IPS-18c (cell line): Measurements from ENCODE around the gene MAP2K5.

ENCODE experiments used
- H3K4me3 ChIP-seq: 2 replicates; pipeline ENCODE4 v1.7.0; 2013; ENCODE audit warnings: low read depth, mild to moderate bottlenecking, low read length, moderate library complexity; ENCODE audit not compliant: insufficient read depth
- H3K9me3 ChIP-seq: one replicate; pipeline ENCODE4 v1.6.1; 2013; ENCODE audit warnings: mild to moderate bottlenecking, low read length, moderate library complexity; ENCODE audit not compliant: control insufficient read depth, insufficient read depth

The MAP2K5 gene

DNA sequence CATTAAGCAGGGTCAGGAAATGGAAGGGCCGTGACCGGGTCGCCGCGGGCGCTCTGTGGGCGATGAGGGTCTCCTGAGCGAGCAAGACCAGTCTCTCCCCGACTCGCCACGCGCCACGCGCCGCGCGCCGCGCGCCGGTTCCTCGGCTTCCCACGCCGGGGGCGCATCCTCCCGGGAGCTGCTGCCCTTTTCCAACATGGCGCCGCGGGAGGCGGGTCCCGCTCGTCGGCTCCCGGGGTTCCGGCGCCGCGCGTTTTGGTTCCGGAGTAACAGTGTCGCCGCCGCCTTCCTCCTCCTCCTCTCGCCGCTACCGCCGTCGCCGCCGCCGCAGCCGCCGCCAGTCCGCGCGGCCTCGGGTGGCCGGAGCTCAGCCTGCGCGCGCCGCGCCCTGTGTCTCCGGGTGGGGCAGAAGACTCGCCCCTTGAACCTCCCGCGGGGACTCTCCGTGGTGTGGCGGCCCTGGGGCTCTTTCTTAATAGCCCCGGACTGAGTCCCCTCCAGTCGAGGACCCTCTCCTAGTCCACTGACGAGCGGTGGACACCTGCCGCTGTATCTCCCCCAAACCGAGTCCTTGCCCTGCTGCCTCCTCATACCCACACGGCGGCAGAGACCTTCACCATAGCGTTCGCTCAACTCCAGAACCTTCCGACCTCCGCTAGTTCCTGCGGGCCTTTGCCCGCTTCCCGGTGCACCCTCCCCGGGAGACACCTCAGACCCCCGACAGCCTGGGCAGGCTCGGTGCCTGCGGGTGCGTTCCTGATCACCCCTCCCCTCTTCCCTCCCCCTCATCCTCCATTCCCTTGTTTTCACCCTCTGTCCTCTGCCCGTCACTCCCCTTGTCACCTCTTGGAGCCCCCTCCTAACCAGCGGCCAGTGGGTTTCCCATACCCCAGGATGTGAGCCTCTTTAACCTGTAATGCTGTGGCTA lies at the start of gene MAP2K5:
TSS of gene MAP2K5 (plus strand) at position 284 of the 928 bp plus-strand sequence. CDS start at position 917, 633 bp downstream.
- H3K9me3 ChIP-seq: no peaks in the 10 kb centered on the region
- peak within 1 kb of the TSS; percentile 90 for H3K4me3 ChIP-seq

DNA sequence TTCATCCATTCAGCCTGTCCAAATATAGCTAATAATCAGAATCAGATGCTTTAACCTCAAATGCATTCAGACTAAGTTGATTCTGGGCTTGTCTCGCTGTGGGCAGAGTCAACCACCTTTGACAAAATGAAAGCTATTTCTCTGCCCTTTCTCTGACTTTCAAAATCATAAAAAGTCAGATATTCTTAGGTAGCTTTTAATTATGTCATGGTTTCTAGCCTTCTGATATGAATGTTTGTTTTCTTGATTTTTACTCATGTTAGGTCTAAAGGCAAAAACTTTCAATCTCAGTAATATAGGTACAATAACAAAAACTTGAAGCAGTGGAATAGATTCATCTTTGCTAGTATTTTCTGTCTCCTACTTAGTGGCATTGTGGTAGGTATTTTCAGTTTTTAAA lies 46.9 kb upstream of the MAP2K5 start:
- Histone ChIP-seq H3K4me3 (no peak overlapping the region), H3K9me3 (no peaks in the 10 kb centered on the region)

DNA sequence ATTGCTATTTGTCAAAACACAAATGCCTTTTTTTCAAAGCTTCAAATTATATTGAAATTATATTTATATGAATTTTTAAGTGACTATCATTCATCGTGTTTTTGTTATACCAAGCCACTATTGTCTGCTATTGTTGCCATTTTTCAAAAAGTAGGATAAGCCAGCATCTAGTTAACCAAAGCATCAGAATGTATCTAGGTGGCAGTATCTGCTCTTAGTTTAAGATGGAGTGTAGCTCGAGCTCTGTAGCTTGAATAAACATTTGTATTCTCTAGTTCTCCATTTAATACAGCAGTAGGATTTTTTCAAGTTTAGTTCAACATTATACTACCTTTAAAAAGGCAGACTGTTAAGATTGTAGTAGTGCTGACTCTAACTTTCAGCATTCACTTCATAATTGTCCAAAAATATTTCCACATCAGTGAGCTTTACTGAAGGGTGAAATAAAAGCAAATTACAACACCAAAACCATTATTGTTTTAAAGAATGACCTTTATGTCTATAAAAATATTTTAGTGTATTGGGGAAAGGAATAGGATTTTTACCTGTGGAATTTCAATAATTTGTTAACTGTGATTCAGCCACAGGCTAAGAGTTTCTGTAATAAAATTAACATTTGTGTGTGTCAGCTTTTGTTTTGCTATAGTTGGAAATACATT lies 41.2 kb upstream of the MAP2K5 start:
- H3K4me3 ChIP-seq: no peak overlapping the region
- H3K9me3 ChIP-seq: no peaks in the 10 kb centered on the region

DNA sequence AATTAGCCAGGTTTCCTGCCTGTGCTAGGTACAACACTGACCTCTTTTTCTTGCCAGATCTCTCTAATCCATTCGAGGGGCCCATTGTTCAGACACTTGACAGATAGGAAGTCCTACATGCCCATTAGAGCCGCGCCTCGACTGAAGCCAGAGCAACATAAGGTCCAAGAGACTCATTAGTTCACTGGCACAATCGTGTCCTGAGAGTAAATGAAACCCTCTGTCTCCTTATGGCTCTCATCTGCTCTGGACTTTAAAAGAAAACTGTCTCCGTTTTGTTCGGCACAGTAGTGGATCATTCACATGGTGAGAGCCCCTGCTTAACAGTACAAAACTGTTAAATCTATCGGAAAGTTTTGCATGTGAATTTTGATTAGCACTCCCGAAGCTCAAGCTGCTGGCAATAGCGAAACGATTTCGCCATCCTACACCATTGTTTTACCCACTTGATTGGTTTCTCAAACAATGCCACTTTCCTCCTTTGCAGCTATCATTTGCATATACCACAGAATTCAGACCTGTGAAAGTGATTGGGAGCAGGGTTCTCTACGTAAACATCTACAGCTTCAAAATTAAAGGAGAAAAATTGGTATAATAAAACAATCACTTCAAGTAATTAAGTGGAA lies 40.6 kb upstream of the MAP2K5 start:
- no peak overlapping the region for H3K4me3 ChIP-seq
- H3K9me3 ChIP-seq: no peaks in the 10 kb centered on the region

DNA sequence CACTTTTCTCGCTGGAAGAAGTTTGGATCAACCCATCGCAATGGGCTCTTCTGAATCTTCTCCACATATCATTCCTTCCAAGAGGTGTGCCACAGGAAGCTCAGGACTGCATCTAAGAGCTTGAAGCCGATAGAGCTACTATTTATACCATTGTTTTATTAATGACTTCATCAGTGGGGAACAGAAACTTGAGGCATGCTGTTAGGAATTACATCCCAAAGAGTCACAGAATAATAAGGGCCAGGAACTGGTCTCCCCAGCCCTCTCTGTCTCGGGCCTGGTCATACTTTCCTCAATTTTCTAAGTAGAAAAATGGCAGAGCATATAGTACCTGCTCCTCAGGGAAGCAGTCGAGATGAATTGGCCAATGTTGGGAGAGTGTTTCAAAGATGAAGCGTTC lies 38.4 kb upstream of the MAP2K5 start:
- Histone ChIP-seq H3K9me3 (no peaks in the 10 kb centered on the region), H3K4me3 (no peak overlapping the region)

DNA sequence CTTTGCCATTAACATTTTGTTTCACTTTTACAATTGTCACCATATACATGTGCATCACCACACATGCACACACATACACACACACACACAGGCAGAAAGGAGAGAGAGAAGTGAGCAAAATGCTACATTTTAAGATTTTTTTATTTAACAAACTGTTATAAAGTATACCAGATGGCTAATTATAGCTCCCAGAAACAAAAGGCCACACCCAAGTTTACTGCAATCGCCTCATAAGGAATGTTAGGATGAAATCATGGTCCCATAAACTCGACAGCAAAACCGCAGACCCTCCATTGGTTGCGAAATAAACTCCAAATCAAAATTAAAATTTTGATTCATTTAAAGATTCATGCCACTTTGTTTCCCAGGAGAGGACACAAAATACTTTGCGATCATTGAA lies 37.7 kb upstream of the MAP2K5 start:
- no peak overlapping the region for H3K4me3 ChIP-seq
- no peaks in the 10 kb centered on the region for H3K9me3 ChIP-seq

DNA sequence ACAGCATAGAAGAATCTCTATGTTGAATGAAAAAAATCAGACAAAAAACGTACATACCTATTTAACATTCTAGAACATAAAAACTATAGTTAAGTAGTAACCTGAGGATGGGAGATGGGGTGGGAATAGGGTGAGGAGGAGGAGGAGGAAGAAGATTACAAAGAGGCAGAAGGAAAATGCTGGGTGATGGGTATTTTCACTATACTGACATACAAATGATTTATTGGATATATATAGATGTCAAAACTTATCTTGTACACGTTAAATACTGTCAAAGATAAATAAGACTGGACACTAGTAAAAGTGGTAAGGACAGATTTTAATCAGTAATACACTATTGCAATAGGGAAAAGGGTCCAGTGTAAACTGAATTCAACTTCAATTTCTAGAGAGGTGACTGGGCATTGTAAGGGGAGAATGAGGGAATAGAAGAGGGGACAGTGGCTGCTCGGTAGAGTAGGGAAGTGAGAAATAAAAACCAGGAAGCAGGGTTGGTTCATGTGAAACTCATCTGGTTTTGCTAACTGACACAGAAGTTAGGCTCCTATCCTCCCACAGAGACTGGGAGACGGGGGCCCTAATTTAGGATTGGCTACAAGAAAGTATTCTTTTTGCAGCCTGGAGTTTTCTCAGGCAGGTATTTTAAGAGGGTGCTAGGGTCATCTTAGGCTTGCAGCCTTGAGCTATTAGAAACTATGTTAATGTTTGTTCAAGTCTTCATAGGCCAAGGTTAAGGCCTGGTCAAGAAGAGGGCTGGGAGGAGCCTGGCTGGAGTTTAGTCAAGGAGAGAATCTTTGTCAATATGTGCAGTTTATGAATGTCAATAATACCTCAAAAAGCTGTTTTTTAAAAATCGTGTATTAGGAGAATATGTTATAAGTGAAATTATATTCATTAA lies 36.6 kb upstream of the MAP2K5 start:
- Histone ChIP-seq H3K4me3 (no peak overlapping the region), H3K9me3 (no peaks in the 10 kb centered on the region)

DNA sequence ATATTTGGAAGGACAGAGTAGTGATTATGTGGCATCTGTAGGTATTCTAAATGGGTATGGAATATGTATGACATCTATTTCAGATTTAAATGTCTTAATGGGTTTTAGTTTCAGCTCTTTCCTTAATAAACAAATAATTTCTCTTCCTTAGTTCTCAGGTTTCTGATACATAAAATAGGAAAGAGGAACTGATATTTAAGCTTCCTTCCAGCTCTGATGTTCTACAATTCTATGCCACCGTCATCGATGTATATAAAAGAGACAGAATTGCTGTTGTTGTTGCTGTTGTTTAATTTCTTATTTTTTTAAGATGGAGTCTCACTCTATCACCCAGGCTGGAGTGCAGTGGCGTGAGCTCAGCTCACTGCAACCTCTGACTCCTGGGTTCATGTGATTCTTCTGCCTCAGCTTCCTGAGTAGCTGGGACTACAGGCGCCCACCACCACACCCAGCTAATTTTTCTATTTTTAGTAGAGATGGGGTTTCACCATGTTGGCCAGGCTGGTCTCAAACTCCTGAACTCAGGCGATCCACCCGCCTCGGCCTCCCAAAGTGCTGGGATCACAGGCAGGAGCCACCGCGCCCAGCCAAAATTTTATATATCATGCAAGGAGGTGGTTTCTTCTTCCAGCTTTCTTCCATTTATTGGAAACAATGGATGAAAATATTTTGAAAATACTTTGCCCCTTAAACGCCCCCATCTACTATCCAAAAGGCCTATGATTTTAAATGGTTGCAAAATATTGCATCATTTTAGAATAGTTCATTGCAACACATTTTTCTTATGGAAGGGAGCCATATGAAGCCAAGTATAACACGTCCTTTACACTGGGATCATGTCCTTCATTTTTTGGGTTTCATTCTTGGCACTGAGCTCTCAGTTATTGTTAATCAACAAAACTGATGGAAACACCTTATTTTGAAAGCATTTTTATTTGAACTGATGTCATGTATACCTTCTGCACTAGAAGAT lies 35.4 kb upstream of the MAP2K5 start:
- Histone ChIP-seq H3K4me3 (no peak overlapping the region), H3K9me3 (no peaks in the 10 kb centered on the region)

DNA sequence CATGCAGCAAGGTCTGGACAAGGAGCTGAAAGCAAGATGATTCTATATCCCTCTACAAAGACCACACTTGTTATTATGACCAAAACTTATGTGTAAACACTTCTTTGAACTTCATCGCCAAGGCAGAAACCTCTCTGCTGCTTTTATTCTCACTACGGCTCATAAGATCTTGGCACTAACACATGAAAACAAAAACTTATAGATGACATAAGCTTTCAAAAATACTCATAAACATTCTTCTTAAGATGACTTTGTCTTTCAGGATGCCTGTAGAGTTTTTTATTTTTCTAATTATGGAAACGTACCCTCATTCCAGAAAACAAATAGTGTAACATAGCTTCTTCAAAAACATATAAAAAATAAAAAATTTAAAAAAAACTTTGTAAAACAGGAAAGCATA lies 34.1 kb upstream of the MAP2K5 start:
- H3K4me3 ChIP-seq: no peak overlapping the region
- no peaks in the 10 kb centered on the region for H3K9me3 ChIP-seq

DNA sequence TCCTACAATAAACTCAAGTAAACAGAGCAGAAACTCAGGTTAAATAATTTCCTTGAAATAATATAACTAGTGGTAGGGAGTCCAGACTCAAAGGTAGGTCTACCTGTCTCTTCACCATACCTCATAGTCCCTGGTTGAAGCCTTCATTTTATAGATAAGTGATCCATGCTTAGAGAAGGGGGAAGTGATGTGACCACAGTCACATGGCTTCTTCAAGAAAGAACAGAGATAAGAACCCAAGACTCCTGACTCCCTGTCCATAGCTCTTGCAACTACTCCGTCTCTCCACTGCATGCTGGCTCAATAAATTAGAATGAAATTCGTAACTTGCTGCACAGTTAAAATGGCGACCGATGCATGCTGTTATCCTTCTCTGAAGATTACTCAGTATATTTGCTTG lies 32.6 kb upstream of the MAP2K5 start:
- Histone ChIP-seq H3K4me3 (no peak overlapping the region), H3K9me3 (no peaks in the 10 kb centered on the region)

DNA sequence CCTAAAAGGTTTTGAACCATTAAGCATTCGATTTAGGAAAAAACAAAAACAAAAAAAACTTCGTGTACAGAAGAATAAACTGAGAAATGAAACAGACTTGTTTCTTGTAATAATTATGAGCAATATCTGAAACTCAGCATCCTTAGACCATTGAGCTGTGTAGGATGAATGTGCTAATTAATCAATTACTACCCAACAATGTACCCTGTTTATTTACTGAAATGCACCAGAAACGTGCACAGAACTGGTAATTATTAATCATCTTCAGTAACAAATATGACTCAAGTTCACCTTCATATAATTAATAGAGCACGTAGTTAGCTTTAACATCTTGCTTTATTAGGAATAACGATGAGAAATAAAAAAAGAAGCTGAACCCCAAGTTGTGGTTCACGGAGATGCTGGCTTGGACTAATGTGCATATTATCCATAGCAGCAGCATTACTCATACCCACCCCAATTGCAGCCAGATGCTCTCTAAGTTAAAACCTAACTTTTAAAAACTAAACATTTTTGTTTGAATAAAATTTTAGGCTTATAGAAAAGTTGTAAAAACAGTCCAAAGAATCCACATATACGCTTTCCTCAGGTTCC lies 31.8 kb upstream of the MAP2K5 start:
- no peaks in the 10 kb centered on the region for H3K9me3 ChIP-seq
- no peak overlapping the region for H3K4me3 ChIP-seq

DNA sequence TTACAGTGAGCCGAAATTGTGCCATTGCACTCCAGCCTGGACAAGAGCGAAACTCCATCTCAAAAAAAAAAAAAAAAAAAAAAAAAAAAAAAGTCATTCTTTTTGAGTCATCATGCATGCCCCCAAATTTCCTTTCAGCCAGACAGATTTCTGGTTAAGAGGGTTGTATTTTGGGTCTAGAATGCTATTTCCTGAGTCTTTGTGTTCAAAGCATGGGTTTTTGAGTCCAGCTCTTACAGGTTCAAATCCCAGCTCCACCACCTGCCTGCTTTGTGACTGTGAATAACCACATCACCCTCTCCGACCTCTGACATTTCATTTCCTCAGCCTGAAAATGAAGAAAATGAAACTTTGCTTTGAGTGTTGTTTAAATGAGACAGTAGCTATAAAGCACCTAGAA lies 30.9 kb upstream of the MAP2K5 start:
- Histone ChIP-seq H3K9me3 (no peaks in the 10 kb centered on the region), H3K4me3 (no peak overlapping the region)

DNA sequence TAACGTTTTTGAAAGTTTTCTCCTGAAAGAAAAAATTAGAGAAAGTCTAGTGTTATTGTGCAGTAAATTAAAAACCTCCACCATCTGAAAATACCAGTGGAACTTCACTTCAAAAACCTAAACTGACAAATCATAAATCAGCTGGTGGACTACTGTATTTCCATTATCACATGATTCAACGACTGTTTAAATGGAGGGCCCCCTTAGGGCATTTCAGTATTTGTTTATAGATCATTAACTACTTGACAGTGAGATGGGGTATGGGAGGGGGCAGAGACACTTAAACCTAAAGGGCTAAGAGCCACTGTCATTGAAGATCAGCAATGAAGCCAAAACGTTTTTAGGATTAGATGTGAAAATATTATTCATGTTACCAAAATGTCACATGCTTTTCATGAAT lies 30.4 kb upstream of the MAP2K5 start:
- Histone ChIP-seq H3K4me3 (no peak overlapping the region), H3K9me3 (no peaks in the 10 kb centered on the region)

DNA sequence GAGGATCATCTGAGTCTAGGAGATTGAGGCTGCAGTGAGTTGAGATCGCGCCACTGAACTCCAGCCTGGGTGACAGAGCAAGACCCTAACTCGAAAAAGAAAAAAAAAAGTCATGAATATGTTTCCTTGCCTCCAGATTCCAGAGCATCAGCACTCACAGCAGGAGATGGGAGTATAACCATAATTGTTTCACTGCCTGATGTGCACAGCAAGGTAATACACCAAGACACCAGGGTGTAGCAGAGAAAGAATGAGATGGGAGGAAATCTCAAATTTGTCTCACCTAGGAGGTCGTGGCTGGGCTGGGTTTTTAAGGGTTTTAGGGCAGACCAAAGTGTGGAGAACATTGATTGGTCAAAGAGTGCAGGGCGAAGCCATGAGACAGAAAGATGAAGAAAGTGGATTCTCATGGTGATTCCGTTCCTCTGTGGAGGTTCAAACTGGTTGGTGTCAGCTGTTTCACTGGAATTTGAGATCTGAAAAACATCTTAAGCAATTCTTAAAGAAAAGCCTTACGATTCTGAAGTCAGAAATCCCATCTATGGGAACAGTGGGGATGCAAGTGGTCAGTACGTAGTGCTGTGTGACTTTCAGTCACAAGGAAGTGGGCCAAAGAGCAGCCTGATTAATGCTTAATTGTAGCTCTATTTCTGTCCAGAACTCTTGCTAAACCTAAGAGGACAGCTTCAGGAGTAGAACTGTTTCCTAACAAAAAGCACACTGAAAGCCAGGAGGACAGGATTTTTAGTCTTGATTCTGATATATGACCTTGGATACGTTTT lies 29.4 kb upstream of the MAP2K5 start:
- Histone ChIP-seq H3K9me3 (no peaks in the 10 kb centered on the region), H3K4me3 (no peak overlapping the region)

DNA sequence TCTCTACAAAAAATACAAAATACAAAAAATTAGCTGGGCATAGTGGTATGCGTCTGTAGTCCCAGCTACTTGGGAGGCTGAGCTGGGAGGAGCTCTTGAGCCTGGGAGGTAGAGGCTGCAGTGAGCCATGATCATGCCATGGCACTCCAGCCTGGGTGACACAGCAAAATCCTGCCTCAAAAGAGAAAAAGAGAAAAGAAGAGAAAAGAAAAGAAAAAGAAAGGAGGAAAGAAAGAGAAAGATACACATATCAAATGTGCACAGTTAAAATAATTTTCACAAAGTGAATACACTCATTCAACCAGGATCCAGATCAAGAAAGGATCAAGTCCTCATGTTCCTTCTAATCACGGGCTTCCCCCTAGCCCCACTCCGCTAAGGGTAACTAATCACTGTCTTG lies 27.4 kb upstream of the MAP2K5 start:
- no peak overlapping the region for H3K4me3 ChIP-seq
- no peaks in the 10 kb centered on the region for H3K9me3 ChIP-seq
